ENCODE measurements around the gene ARL6IP4.

GRCh38 chr12:123030686-123031085 lies 50.2 kb downstream of the ARL6IP4 start:
- TF ChIP-seq CTCF (IDR thresholded peaks at IDR 0.05) = no peak
- TF ChIP-seq NR3C1 (CRISPR knock-in tag; conservative IDR thresholded peaks at IDR 0.05; ENCODE audit: low read depth) = no peak

All from WTC11 (cell line).